MCF 10A (cell line): ENCODE data around the gene TMEM244. TPM values are rescaled to one million over a fixed set of nuclear protein-coding genes. Genes with fewer than 3 reads are reported as not detected.
A peak's percentile ranks its signal among the peaks of the same experiment; 100 is the strongest.

Source experiments
- BruUV-seq: library from RNA; stranded (reverse); fragments of 400-500 nt; replicated peaks from 2 replicates; lab custom pipeline; 2021; lab: Mats Ljungman, UMichigan
- CTCF ChIA-PET: fragments of 300-600 bp; sonication (Branson Sonifier 250); formaldehyde crosslinking; extraction: SDS; loops from one replicate; lab custom pipeline; 2021; ENCODE audit warnings: antibody characterized with exemption, inconsistent platforms; lab: Yijun Ruan, JAX
- POLR2A ChIA-PET: fragments of 300-600, 350-650 bp; sonication (Branson Sonifier 250); formaldehyde crosslinking; extraction: SDS; loops from one replicate; lab custom pipeline; 2020; ENCODE audit warnings: antibody characterized with exemption, inconsistent platforms; lab: Yijun Ruan, JAX
- DNase-seq: peaks from one replicate; pipeline ENCODE4 v3.0.0-alpha.2; 2018; ENCODE audit not compliant: unreplicated experiment
- H3K27ac Mint-ChIP-seq: one replicate; pipeline ENCODE4 v1.8.0; 2022; ENCODE audit warnings: mild to moderate bottlenecking, low read depth, mixed read lengths; ENCODE audit not compliant: unreplicated experiment
- H3K27me3 Mint-ChIP-seq: one replicate; pipeline ENCODE4 v1.8.0; 2022; ENCODE audit warnings: mixed read lengths; ENCODE audit not compliant: insufficient read depth, unreplicated experiment
- H3K36me3 Mint-ChIP-seq: one replicate; pipeline ENCODE4 v1.8.0; 2022; ENCODE audit warnings: mild to moderate bottlenecking, moderate library complexity, mixed read lengths; ENCODE audit not compliant: insufficient read depth, unreplicated experiment
- H3K4me1 Mint-ChIP-seq: one replicate; pipeline ENCODE4 v1.8.0; 2022; ENCODE audit warnings: mixed read lengths; ENCODE audit not compliant: insufficient read depth, unreplicated experiment
- H3K4me3 Mint-ChIP-seq: one replicate; pipeline ENCODE4 v1.8.0; 2022; ENCODE audit warnings: mild to moderate bottlenecking, moderate library complexity, mixed read lengths; ENCODE audit not compliant: unreplicated experiment
- H3K9me3 Mint-ChIP-seq: one replicate; pipeline ENCODE4 v1.8.0; 2022; ENCODE audit warnings: mixed read lengths; ENCODE audit not compliant: unreplicated experiment
- CTCF ChIP-seq: fragments of 200-600 bp; IDR thresholded peaks from one replicate; pipeline ENCODE4 v1.8.0; 2022; ENCODE audit warnings: antibody characterized with exemption, mild to moderate bottlenecking; ENCODE audit not compliant: unreplicated experiment
- intact Hi-C: fragments of 100-400 bp; cut with micrococcal nuclease; formaldehyde crosslinking; loops from 2 replicates; pipeline ENCODE4 v1.14.1; 2022
- total RNA-seq: library from RNA; stranded (reverse); gene quantifications from 2 replicates; pipeline ENCODE4 v1.2.3, GENCODE V29; 2022

TMEM244 gene
- total RNA-seq, 1 experiment from 2014 or later: not detected

GRCh38 chr6:129906515-129907077 lies 45.5 kb upstream of the TMEM244 start:
- H3K36me3 Mint-ChIP-seq: peaks cover 5% of the 10 kb centered on the region
- POLR2A ChIA-PET: interaction anchor here (1.2 kb wide), 1 partner anchor 11 kb away, joined by 3 read pairs; no protein-coding TSS in a partner anchor
- intact Hi-C loops: no loop called here
- no peaks in the 10 kb centered on the region for H3K27me3 Mint-ChIP-seq
- no peak for DNase-seq
- CTCF ChIA-PET: interaction anchor here (0.6 to 1.7 kb wide), 3 partner anchors 12 to 1336 kb away, joined by 3 to 4 read pairs (median 3); no protein-coding TSS in a partner anchor
- no peak overlapping the region for H3K4me3 Mint-ChIP-seq
- no peaks in the 10 kb centered on the region for H3K9me3 Mint-ChIP-seq
- BruUV-seq: no TSS peak
- H3K4me1 Mint-ChIP-seq: peaks cover 15% of the 10 kb centered on the region
- no peak for TF ChIP-seq CTCF
- no peak overlapping the region for H3K27ac Mint-ChIP-seq

- ChIA-PET CTCF (interaction anchor here (0.7 kb wide), 2 partner anchors 16 to 889 kb away, joined by 3 to 5 read pairs; no protein-coding TSS in a partner anchor), POLR2A (interaction anchor here (0.8 kb wide), 1 partner anchor 118 kb away, joined by 3 read pairs; no protein-coding TSS in a partner anchor)
- Mint-ChIP-seq H3K36me3 (peaks cover 5% of the 10 kb centered on the region), H3K9me3 (no peaks in the 10 kb centered on the region), H3K4me3 (no peak overlapping the region), H3K27ac (no peak overlapping the region), H3K27me3 (no peaks in the 10 kb centered on the region), H3K4me1 (peaks cover 16% of the 10 kb centered on the region)
- no peak for TF ChIP-seq CTCF
- no peak for DNase-seq
- no TSS peak for BruUV-seq
- intact Hi-C loops: no loop called here
Measured at GRCh38 chr6:129903082-129903481, 42.0 kb upstream of the TMEM244 start.

- Mint-ChIP-seq H3K36me3 (peaks cover 5% of the 10 kb centered on the region), H3K27me3 (no peaks in the 10 kb centered on the region), H3K4me3 (no peak overlapping the region), H3K9me3 (no peaks in the 10 kb centered on the region), H3K27ac (peak overlapping the region; percentile 55), H3K4me1 (peaks cover 16% of the 10 kb centered on the region)
- CTCF ChIA-PET: interaction anchor here (0.7 kb wide), 1 partner anchor 16 kb away, joined by 5 read pairs; no protein-coding TSS in a partner anchor
- no peak for TF ChIP-seq CTCF
- intact Hi-C loops: no loop called here
- POLR2A ChIA-PET: interaction anchor here (0.8 kb wide), 1 partner anchor 118 kb away, joined by 3 read pairs; no protein-coding TSS in a partner anchor
- BruUV-seq: no TSS peak
- no peak for DNase-seq
Measured at GRCh38 chr6:129902681-129903080, 41.6 kb upstream of the TMEM244 start.

DNA sequence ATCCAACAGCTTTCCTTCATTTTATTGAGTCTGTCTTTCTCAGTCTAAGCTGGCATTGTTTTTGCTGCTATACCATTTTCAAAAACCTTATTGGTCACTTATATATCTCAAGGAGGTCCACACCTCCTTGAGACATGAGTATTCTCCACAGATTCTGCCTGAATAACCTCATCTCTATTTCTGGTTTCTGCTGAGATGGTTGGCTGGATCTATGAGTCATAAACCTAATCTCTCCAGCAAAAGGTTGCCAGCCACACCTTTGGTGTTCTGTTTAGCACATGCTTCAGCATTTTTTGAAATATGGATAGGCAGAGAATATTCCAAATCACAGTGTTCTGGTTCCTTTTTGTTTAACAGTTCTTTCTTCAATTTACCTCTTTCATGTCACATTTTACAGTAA lies 40.8 kb upstream of the TMEM244 start:
- ChIA-PET CTCF (interaction anchor here (1.0 to 1.4 kb wide), 2 partner anchors 11 to 120 kb away, joined by 5 to 7 read pairs; no protein-coding TSS in a partner anchor), POLR2A (interaction anchor here (0.5 to 1.1 kb wide), 2 partner anchors 119 to 1395 kb away, joined by 3 read pairs; no protein-coding TSS in a partner anchor)
- peak overlapping the region; percentile 55 for H3K27ac Mint-ChIP-seq
- no TSS peak for BruUV-seq
- H3K4me1 Mint-ChIP-seq: peaks cover 16% of the 10 kb centered on the region
- H3K9me3 Mint-ChIP-seq: no peaks in the 10 kb centered on the region
- H3K4me3 Mint-ChIP-seq: no peak overlapping the region
- no peaks in the 10 kb centered on the region for H3K27me3 Mint-ChIP-seq
- DNase-seq: peak; percentile 57
- H3K36me3 Mint-ChIP-seq: peaks cover 5% of the 10 kb centered on the region
- TF ChIP-seq CTCF: no peak
- intact Hi-C loops: no loop called here
